SW480 (cell line): Measurements from ENCODE around the gene SLC12A8.

Source experiments
- DNase-seq: peaks from one replicate; pipeline ENCODE4 v3.0.0-alpha.2; 2016; ENCODE audit warnings: low spot score

Gene SLC12A8

GRCh38 chr3:125151916-125152315, 60.6 kb downstream of the SLC12A8 start:
- no peak for DNase-seq

DNA sequence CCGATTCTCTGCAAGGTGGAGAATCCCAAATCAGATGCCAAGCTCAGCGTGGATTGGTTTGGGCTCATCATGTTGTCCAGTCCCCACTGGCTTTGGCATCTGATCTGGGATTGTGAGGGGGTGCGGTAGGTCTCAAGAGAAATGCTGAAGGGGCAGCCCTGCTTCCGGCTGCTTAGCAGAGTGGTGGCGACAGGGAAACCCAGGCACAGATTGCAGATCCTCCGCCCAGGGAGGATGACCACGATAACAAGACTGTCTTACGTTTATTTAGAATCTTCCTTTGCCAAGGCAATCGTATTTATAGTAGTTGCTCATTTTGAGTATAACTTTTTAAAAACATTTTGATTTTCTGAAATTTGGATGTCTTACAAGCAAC, 61.1 kb downstream of the SLC12A8 start:
- no peak for DNase-seq

DNA sequence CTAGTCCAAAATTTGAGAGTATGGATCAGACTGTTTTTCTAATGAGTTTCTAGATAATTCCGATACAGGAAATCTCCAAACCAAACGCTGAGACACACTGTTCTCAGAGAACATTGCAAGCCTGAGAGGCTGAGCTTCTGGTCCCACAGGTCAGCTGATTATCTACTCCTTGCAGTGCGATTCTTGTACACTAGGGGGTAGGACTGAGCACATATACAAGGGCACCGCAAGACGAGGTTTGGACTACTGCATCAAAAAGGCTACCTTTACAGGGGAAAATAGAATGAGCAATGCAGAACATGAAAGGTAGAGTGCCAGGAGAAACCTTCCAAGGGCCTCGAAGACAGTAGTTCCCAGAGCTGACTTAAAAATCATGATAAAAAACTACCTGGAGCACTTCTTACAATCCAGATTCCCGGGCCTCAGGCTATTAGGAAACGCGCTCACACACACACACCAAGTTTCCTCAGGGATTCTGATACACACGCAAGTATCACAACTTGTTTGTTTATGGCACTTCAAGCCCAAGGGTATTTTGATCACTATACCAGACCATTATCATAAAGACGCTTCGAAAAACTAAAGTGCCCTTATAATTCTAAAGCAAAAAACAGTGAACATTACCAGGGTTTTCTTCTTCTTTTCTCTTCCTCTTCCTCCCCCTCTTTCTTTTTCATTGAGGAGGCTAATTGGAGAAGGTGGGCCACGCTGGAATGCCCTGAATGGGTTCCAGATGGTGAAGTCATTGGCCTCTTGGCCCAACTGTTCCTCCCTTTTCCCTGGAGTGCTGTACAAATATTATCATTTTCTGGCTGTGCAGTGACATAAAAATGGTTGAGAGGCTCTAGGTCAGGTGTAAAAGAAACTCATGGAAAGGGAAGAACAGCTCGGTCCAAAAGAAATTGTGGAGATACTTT, 61.8 kb downstream of the SLC12A8 start:
- DNase-seq = peak; percentile 53

GRCh38 chr3:125149462-125149861, 63.1 kb downstream of the SLC12A8 start:
- no peak for DNase-seq

DNA sequence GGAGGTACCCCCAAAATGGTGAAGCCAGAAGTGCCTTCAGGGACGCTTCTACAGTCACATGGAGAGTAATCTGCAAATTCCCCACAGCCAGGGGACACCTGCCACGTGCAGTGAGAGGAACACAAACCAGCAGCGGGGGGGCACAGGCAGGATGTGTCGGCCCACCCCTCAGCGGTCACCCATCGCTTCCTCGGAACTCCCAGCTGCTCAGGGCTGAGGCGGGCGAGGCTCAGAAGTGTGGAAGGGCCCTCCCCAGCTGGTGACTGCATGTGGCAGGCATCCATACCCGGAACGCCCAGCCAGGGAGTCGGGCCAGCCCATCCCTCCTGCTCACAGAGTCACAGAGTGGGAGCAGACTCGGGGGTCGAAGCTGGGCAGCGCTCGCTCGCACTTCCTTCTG, 63.7 kb downstream of the SLC12A8 start:
- DNase-seq = no peak

DNA sequence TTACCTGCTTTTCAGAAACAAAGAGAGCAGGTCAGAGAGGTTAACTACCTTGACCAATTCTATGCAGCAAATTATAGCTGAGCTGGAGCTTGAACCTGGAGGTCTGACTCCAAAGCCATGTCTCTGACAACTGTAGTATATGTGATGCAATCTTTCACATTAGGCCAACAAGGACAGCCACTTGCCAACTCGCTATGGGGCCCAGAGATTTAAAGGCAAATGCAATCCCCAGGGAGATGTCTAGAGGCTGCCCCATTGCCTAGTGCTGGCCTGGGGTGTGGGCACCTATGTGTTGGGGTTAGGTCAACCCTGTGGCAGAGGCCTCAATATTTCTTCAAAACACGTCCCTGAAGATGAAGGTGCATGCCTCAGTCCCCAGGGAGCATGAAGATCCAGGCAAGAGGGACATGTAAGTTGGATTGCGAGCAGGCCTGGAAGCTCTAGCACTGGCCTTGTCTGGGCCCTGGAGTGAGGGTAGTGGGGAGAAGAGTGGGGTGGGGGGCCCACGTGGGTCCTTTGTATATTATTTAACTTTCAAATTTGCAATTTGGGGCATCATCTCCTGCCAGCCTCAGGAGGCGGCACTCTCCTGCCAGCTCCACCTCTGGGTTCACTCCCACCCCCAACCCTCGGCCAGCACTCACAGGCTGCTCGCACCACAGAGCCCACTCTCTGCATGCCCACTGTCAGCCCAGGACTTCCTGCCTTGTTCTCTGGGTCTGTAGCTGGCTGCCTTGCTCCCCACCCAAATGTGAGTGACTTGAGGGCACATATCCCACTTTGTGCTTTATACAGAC, 64.3 kb downstream of the SLC12A8 start:
- no peak for DNase-seq

DNA sequence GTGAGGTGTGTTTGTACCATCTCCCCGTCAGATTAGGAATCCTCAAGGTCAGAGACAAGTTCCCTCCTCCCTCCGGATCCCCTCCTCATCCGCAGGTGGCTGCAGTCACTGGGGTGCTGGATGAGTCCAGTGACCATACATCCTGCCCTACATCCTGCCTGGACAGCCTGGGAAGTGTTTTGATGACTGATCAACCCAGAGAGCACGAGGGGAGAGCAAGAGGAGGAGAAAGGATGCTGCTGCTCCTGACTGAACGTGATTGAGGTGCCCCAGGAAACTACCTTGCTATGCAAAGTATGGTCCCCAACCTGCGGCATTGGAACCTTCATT, 65.1 kb downstream of the SLC12A8 start:
- no peak for DNase-seq

GRCh38 chr3:125146626-125147490, 65.7 kb downstream of the SLC12A8 start:
- DNase-seq = no peak

- no peak for DNase-seq
Measured at GRCh38 chr3:125145751-125146475, 66.6 kb downstream of the SLC12A8 start.

- no peak for DNase-seq
Measured at GRCh38 chr3:125144653-125145314, 67.8 kb downstream of the SLC12A8 start.

GRCh38 chr3:125143982-125144652, 68.4 kb downstream of the SLC12A8 start:
- no peak for DNase-seq

DNA sequence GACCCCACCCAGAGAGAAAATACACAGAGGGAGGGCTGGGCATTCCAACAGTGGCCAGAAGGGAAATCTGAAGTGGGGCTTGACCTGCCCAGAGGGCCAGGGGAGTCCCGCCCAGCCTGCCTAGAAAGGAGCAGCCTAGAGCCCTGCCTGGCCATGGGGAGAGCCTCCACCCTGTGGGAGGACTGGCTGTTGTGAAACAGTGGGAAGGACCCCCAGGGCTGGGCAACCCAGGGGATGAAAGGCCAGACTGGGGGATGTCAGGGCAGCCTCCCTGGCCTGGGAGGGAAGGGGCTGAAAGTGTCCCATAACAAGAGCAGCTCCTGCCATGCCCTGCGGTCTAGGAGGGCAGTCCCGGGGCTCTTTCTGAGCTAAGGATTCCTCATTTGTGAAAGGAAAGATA, 69.0 kb downstream of the SLC12A8 start:
- no peak for DNase-seq

DNA sequence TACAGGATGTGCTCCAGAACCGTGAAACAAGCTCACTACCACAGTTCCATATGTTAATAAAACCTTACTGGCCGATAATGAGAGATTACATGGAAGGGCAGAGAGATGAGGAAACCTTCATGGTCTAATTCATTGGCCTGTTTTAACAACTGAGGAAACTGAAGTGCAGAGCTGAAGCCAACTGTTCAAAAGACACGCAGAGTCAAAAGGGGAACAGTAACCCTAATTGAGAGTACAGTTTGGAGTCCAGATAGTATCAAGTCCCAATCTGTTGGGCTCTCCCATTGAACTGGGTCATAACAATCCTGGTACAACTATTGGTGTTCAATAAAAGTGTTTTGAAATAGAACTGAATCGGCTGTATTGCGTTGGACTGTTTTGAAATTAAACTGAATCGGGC, 69.6 kb downstream of the SLC12A8 start:
- DNase-seq = no peak

- no peak for DNase-seq
Measured at GRCh38 chr3:125142420-125142778, 70.1 kb downstream of the SLC12A8 start.

- DNase-seq = no peak
Measured at GRCh38 chr3:125141596-125142419, 70.7 kb downstream of the SLC12A8 start.

- DNase-seq = no peak
Measured at GRCh38 chr3:125140818-125141595, 71.5 kb downstream of the SLC12A8 start.

DNA sequence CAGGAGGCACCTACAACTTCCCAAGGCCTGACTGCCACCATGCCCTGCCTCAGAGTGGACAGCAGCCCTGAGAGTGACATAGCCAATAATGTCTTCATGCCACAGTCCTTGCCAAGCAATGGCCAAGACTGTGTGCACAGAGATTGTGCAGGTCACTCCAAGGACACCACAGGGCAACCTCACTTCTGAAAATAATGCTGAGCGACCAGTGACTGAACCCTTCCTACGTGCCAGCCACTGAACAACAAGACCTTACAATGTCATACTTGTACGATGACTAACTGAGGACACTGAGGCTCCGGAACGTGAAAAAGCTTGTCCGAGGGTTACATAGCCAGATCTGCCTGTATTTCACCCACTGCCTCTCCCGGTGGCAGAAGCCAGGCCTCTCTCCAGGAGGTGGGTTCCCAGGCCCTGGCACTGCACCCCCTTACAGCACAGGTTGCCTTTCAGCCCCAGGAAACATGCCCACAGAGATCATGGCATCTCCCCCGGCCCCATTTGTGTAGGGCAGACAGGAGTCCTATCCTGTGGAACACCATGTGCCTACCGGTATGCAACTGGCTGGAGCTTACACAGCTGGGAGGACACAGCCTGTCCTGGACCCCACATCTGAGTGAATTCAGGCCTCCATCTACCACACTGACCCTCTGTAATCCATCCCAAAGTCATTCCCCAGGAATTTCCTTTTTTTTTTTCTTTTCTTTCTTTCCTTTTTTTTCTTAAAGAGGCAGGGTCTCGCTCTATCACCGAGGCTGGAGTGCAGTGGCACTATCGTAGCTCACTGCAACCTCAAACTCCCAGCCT, 72.3 kb downstream of the SLC12A8 start:
- no peak for DNase-seq

DNA sequence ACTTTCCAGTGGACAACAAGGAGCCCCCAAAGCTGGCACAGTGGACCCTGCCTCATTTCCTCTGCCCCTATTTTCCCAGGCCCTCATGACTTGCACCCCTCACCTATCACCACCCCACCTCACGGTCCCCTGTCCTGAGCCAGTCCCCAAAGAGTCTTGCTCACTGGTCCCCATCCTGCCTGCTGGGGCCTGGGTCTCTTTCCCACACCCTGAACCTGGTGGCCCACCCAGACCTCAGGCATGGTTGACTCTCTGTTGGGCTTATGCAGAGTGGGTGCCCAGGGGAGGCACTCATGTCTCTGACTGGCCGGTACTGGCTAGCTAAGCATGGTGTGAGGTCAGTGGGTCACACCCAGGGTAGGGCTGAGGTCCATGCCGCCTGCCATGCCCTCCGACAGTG, 73.2 kb downstream of the SLC12A8 start:
- DNase-seq = no peak
